IPS-20b (cell line): ENCODE measurements around the gene SERTM2.
"Not testable (repeated sequence)": the region's sequence is repeated elsewhere in the genome, so short reads cannot be mapped to it uniquely, and the experiment has no call there.

Experiments used
- H3K27ac ChIP-seq: one replicate; pipeline ENCODE4 v1.5.1; 2013; ENCODE audit warnings: low read length
- H3K27me3 ChIP-seq: 2 replicates; pipeline ENCODE4 v1.6.1; 2013; ENCODE audit warnings: mild to moderate bottlenecking, low read length, inconsistent platforms; ENCODE audit not compliant: insufficient read depth
- H3K36me3 ChIP-seq: 2 replicates; pipeline ENCODE4 v1.6.1; 2013; ENCODE audit warnings: low read depth, mild to moderate bottlenecking, inconsistent platforms, low read length, moderate library complexity; ENCODE audit not compliant: insufficient read depth
- H3K4me1 ChIP-seq: 2 replicates; pipeline ENCODE4 v1.6.1; 2013; ENCODE audit warnings: mild to moderate bottlenecking, control low read depth, inconsistent platforms, low read length, moderate library complexity; ENCODE audit not compliant: insufficient read depth
- H3K4me3 ChIP-seq: 2 replicates; pipeline ENCODE4 v1.5.1; 2013; ENCODE audit warnings: mild to moderate bottlenecking, low read length, inconsistent platforms
- H3K9ac ChIP-seq: 2 replicates; pipeline ENCODE4 v1.6.1; 2013; ENCODE audit warnings: low read depth, mild to moderate bottlenecking, inconsistent platforms, low read length, moderate library complexity
- H3K9me3 ChIP-seq: 2 replicates; pipeline ENCODE4 v1.6.1; 2013; ENCODE audit warnings: mild to moderate bottlenecking, low read depth, low read length, inconsistent platforms; ENCODE audit not compliant: insufficient read depth

SERTM2 gene

GRCh38 chrX:111505783-111506182 is 5.7 kb upstream of the SERTM2 start:
- Histone ChIP-seq H3K27me3 (no peaks in the 10 kb centered on the region), H3K9me3 (no peaks in the 10 kb centered on the region), H3K36me3 (no peaks in the 10 kb centered on the region), H3K9ac (no peak overlapping the region), H3K4me1 (no peaks in the 10 kb centered on the region), H3K27ac (no peak overlapping the region), H3K4me3 (no peak overlapping the region)

- Histone ChIP-seq H3K9ac (no peak overlapping the region), H3K4me1 (peaks cover 2% of the 10 kb centered on the region; the same call in 1 of the 2 replicates), H3K27me3 (no peaks in the 10 kb centered on the region)
These were observed 4.6 kb upstream of the SERTM2 start for GRCh38 chrX:111506826-111507225.

GRCh38 chrX:111507933-111508332 is 3.5 kb upstream of the SERTM2 start:
- Histone ChIP-seq H3K9ac (no peak overlapping the region), H3K9me3 (no peaks in the 10 kb centered on the region), H3K4me1 (peaks cover 4% of the 10 kb centered on the region; the same call in 1 of the 2 replicates), H3K4me3 (no peak overlapping the region), H3K27ac (no peak overlapping the region), H3K36me3 (no peaks in the 10 kb centered on the region), H3K27me3 (no peaks in the 10 kb centered on the region)

More at GRCh38 chrX:111506826-111507225, 4.6 kb upstream of the SERTM2 start:
- Histone ChIP-seq H3K27ac (no peak overlapping the region), H3K4me3 (no peak overlapping the region), H3K9me3 (no peaks in the 10 kb centered on the region), H3K36me3 (no peaks in the 10 kb centered on the region)

GRCh38 chrX:111515298-111515697 is 3.9 kb downstream of the SERTM2 start:
- Histone ChIP-seq H3K27ac (no peak overlapping the region), H3K27me3 (no peaks in the 10 kb centered on the region), H3K36me3 (no peaks in the 10 kb centered on the region), H3K9ac (no peak overlapping the region), H3K9me3 (no peaks in the 10 kb centered on the region), H3K4me1 (peaks cover 17% of the 10 kb centered on the region), H3K4me3 (no peak overlapping the region)

GRCh38 chrX:111518667-111519066 is 7.2 kb downstream of the SERTM2 start:
- no peak overlapping the region for H3K27ac ChIP-seq
- no peak overlapping the region for H3K9ac ChIP-seq
- no peaks in the 10 kb centered on the region for H3K36me3 ChIP-seq
- H3K4me1 ChIP-seq: peaks cover 25% of the 10 kb centered on the region
- H3K4me3 ChIP-seq: no peak overlapping the region
- no peaks in the 10 kb centered on the region for H3K9me3 ChIP-seq
- no peaks in the 10 kb centered on the region for H3K27me3 ChIP-seq

- Histone ChIP-seq H3K9ac (no peak overlapping the region), H3K4me1 (peaks cover 25% of the 10 kb centered on the region), H3K27ac (no peak overlapping the region), H3K4me3 (no peak overlapping the region), H3K27me3 (no peaks in the 10 kb centered on the region), H3K36me3 (no peaks in the 10 kb centered on the region), H3K9me3 (no peaks in the 10 kb centered on the region)
These were observed 7.8 kb downstream of the SERTM2 start for GRCh38 chrX:111519215-111519614.

- no peaks in the 10 kb centered on the region for H3K36me3 ChIP-seq
- peaks cover 25% of the 10 kb centered on the region for H3K4me1 ChIP-seq
- no peak overlapping the region for H3K4me3 ChIP-seq
- H3K27me3 ChIP-seq: no peaks in the 10 kb centered on the region
- no peak overlapping the region for H3K27ac ChIP-seq
- H3K9ac ChIP-seq: no peak overlapping the region; the same call in 1 of the 2 replicates
- H3K9me3 ChIP-seq: no peaks in the 10 kb centered on the region
These were observed 9.1 kb downstream of the SERTM2 start for GRCh38 chrX:111520506-111520905.

GRCh38 chrX:111521169-111521568 is 9.7 kb downstream of the SERTM2 start:
- H3K4me1 ChIP-seq: peaks cover 25% of the 10 kb centered on the region

GRCh38 chrX:111543212-111543741 is 31.8 kb downstream of the SERTM2 start:
- Histone ChIP-seq H3K36me3 (no peaks in the 10 kb centered on the region; the same call in 1 of the 2 replicates), H3K27ac (peak overlapping the region; percentile 48), H3K4me3 (no peak overlapping the region), H3K4me1 (no peaks in the 10 kb centered on the region), H3K27me3 (no peaks in the 10 kb centered on the region), H3K9ac (no peak overlapping the region; the same call in 1 of the 2 replicates), H3K9me3 (peaks cover 4% of the 10 kb centered on the region; the same call in 1 of the 2 replicates)

More at GRCh38 chrX:111521169-111521568, 9.7 kb downstream of the SERTM2 start:
- Histone ChIP-seq H3K27me3 (no peaks in the 10 kb centered on the region), H3K9ac (no peak overlapping the region), H3K9me3 (no peaks in the 10 kb centered on the region), H3K4me3 (no peak overlapping the region), H3K27ac (no peak overlapping the region), H3K36me3 (no peaks in the 10 kb centered on the region)

- not testable (repeated sequence) for H3K36me3 ChIP-seq, H3K9me3 ChIP-seq, H3K4me1 ChIP-seq, H3K27me3 ChIP-seq, H3K4me3 ChIP-seq
- Histone ChIP-seq H3K27ac (peak overlapping the region; percentile 56), H3K9ac (peak overlapping the region; percentile 63; the same call in 1 of the 2 replicates)
These were observed 37.8 kb downstream of the SERTM2 start for GRCh38 chrX:111549235-111549634.

- Histone ChIP-seq H3K4me3 (no peak overlapping the region), H3K9me3 (no peaks in the 10 kb centered on the region), H3K36me3 (no peaks in the 10 kb centered on the region), H3K9ac (no peak overlapping the region), H3K27me3 (no peaks in the 10 kb centered on the region), H3K4me1 (peaks cover 10% of the 10 kb centered on the region; the same call in 1 of the 2 replicates), H3K27ac (no peak overlapping the region)
These were observed 44.0 kb downstream of the SERTM2 start for GRCh38 chrX:111555406-111555958.

GRCh38 chrX:111560801-111561200 is 49.4 kb downstream of the SERTM2 start:
- no peak overlapping the region for H3K9ac ChIP-seq
- H3K9me3 ChIP-seq: no peaks in the 10 kb centered on the region
- no peak overlapping the region for H3K27ac ChIP-seq
- H3K4me1 ChIP-seq: peaks cover 4% of the 10 kb centered on the region; the same call in 1 of the 2 replicates
- H3K27me3 ChIP-seq: no peaks in the 10 kb centered on the region
- H3K36me3 ChIP-seq: no peaks in the 10 kb centered on the region
- no peak overlapping the region for H3K4me3 ChIP-seq
